ENCODE measurements around the gene CDIPT. TPM values are rescaled to one million over a fixed set of nuclear protein-coding genes. Genes with fewer than 3 reads are reported as not detected.
A peak's percentile ranks its signal among the peaks of the same experiment; 100 is the strongest.

The CDIPT gene
- total and polyA plus RNA-seq, 2 of the 13 experiments (the other 11 are each of a cell fraction or from before 2014, with no cell fraction given), result 54.9 to 97.5 TPM

DNA sequence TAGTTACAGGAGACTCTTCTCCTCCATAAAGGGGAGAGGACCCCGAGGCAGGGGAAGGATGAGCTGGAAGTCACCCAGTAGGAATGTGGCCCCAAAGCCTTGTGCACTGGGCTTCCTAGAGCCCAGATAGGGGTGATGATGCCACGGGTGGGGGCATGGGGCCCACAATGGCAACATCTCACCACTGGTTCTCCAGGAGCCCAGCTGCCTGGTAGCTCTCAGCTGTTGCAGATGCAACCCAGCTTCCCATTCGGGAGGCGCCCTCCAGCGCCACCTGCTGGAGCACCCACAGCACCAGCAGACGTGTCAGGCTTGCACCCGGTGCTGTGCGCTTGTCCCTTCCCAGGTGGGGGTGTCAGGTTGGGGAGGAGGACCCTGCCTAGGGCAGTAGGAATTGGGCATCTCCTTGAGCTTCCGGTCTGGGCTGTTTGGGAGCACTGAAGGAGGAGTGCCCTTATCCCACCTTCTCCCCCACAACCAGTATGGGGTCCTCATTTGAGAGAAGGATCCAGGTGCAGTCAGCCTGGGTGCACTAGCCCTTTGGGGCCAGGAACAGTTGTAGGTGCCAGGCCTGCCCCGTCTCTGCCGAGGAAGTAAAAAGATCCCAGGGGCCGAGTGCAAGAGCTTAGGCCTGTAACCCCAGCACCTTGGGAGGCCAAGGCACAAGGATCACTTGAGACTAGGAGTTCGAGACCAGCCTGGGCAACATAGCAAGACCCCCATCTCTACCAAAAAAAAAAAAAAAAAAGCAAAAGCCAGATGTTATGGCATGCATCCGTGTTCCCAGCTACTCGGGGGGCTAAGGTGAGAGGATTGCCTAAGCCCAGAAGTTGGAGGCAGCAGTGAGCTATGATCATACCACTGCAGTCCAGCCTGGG, 14.4 kb downstream of the CDIPT start (continued):
- TF ChIP-seq ZFP37 (CRISPR knock-in tag; IDR thresholded peaks at IDR 0.05; ENCODE audit: borderline replicate concordance), result no peak
- peak; percentile 69 for TF ChIP-seq ZNF263 (CRISPR knock-in tag; IDR thresholded peaks at IDR 0.05)
- TF ChIP-seq, protein P1, sequence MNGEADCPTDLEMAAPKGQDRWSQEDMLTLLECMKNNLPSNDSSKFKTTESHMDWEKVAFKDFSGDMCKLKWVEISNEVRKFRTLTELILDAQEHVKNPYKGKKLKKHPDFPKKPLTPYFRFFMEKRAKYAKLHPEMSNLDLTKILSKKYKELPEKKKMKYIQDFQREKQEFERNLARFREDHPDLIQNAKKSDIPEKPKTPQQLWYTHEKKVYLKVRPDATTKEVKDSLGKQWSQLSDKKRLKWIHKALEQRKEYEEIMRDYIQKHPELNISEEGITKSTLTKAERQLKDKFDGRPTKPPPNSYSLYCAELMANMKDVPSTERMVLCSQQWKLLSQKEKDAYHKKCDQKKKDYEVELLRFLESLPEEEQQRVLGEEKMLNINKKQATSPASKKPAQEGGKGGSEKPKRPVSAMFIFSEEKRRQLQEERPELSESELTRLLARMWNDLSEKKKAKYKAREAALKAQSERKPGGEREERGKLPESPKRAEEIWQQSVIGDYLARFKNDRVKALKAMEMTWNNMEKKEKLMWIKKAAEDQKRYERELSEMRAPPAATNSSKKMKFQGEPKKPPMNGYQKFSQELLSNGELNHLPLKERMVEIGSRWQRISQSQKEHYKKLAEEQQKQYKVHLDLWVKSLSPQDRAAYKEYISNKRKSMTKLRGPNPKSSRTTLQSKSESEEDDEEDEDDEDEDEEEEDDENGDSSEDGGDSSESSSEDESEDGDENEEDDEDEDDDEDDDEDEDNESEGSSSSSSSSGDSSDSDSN (CRISPR knock-in tag; IDR thresholded peaks at IDR 0.05), result peak; percentile 50
- TF ChIP-seq, protein P2, sequence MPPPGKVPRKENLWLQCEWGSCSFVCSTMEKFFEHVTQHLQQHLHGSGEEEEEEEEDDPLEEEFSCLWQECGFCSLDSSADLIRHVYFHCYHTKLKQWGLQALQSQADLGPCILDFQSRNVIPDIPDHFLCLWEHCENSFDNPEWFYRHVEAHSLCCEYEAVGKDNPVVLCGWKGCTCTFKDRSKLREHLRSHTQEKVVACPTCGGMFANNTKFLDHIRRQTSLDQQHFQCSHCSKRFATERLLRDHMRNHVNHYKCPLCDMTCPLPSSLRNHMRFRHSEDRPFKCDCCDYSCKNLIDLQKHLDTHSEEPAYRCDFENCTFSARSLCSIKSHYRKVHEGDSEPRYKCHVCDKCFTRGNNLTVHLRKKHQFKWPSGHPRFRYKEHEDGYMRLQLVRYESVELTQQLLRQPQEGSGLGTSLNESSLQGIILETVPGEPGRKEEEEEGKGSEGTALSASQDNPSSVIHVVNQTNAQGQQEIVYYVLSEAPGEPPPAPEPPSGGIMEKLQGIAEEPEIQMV (CRISPR knock-in tag; IDR thresholded peaks at IDR 0.05; ENCODE audit: low read depth), result peak; percentile 73; the same call in 1 of the 2 replicates
- TF ChIP-seq RAD21 (CRISPR knock-in tag; IDR thresholded peaks at IDR 0.05), result peak; percentile 98
- peak; percentile 66 for TF ChIP-seq FOSL2 (CRISPR knock-in tag; IDR thresholded peaks at IDR 0.05)
- TF ChIP-seq ZNF30 (CRISPR knock-in tag; IDR thresholded peaks at IDR 0.05), result no peak
- peak; percentile 87 for TF ChIP-seq IRF2 (CRISPR knock-in tag; IDR thresholded peaks at IDR 0.05)
- no peak for TF ChIP-seq ZFP36L2 (CRISPR knock-in tag; IDR thresholded peaks at IDR 0.05)
- no peak for TF ChIP-seq ZNF850 (CRISPR knock-in tag; conservative IDR thresholded peaks at IDR 0.05)
- TF ChIP-seq KLF12 (CRISPR knock-in tag; IDR thresholded peaks at IDR 0.05; ENCODE audit: borderline replicate concordance), result no peak
- TF ChIP-seq CBX1 (IDR thresholded peaks at IDR 0.05; ENCODE audit: low read depth), result no peak
- TF ChIP-seq SNAPC2 (CRISPR knock-in tag; IDR thresholded peaks at IDR 0.05), result no peak
- TF ChIP-seq, protein P3, sequence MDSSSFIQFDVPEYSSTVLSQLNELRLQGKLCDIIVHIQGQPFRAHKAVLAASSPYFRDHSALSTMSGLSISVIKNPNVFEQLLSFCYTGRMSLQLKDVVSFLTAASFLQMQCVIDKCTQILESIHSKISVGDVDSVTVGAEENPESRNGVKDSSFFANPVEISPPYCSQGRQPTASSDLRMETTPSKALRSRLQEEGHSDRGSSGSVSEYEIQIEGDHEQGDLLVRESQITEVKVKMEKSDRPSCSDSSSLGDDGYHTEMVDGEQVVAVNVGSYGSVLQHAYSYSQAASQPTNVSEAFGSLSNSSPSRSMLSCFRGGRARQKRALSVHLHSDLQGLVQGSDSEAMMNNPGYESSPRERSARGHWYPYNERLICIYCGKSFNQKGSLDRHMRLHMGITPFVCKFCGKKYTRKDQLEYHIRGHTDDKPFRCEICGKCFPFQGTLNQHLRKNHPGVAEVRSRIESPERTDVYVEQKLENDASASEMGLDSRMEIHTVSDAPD (CRISPR knock-in tag; IDR thresholded peaks at IDR 0.05), result no peak
- TF ChIP-seq, protein P4, sequence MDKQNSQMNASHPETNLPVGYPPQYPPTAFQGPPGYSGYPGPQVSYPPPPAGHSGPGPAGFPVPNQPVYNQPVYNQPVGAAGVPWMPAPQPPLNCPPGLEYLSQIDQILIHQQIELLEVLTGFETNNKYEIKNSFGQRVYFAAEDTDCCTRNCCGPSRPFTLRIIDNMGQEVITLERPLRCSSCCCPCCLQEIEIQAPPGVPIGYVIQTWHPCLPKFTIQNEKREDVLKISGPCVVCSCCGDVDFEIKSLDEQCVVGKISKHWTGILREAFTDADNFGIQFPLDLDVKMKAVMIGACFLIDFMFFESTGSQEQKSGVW (CRISPR knock-in tag; IDR thresholded peaks at IDR 0.05; ENCODE audit: borderline replicate concordance), result no peak
- TF ChIP-seq MIER2 (CRISPR knock-in tag; IDR thresholded peaks at IDR 0.05), result peak; percentile 69
- 0 out of 2 replicates have a peak, but pooled peaks have one; percentile 51 for TF ChIP-seq ZNF225 (CRISPR knock-in tag; IDR thresholded peaks at IDR 0.05)
- no peak; the same call in 1 of the 2 replicates for TF ChIP-seq MEIS1 (CRISPR knock-in tag; IDR thresholded peaks at IDR 0.05; ENCODE audit: borderline replicate concordance)
- TF ChIP-seq, protein P5, sequence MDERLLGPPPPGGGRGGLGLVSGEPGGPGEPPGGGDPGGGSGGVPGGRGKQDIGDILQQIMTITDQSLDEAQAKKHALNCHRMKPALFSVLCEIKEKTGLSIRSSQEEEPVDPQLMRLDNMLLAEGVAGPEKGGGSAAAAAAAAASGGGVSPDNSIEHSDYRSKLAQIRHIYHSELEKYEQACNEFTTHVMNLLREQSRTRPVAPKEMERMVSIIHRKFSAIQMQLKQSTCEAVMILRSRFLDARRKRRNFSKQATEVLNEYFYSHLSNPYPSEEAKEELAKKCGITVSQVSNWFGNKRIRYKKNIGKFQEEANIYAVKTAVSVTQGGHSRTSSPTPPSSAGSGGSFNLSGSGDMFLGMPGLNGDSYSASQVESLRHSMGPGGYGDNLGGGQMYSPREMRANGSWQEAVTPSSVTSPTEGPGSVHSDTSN (CRISPR knock-in tag; IDR thresholded peaks at IDR 0.05), result no peak
- TF ChIP-seq RBFOX2 (IDR thresholded peaks at IDR 0.05; ENCODE audit: low read depth, low read length), result no peak
- TF ChIP-seq ZNF761 (CRISPR knock-in tag; conservative IDR thresholded peaks at IDR 0.05), result no peak; the same call in 1 of the 2 replicates
- TF ChIP-seq CENPX (CRISPR knock-in tag; IDR thresholded peaks at IDR 0.05), result no peak
- peak; percentile 46; the same call in 1 of the 2 replicates for TF ChIP-seq MED1 (CRISPR knock-in tag; IDR thresholded peaks at IDR 0.05)
